GM12801 (cell line): ENCODE results near the gene AKIP1.

Source experiments
- TF ChIP-seq, protein P1 (sequence below): IDR thresholded peaks from one replicate; pipeline ENCODE4 v1.5.1; 2011; ENCODE audit warnings: control low read depth; ENCODE audit not compliant: insufficient read length; ENCODE audit errors: extremely low read depth

The AKIP1 gene

GRCh38 chr11:8871171-8871775, 39.7 kb upstream of the AKIP1 start:
- TF ChIP-seq, protein P1, sequence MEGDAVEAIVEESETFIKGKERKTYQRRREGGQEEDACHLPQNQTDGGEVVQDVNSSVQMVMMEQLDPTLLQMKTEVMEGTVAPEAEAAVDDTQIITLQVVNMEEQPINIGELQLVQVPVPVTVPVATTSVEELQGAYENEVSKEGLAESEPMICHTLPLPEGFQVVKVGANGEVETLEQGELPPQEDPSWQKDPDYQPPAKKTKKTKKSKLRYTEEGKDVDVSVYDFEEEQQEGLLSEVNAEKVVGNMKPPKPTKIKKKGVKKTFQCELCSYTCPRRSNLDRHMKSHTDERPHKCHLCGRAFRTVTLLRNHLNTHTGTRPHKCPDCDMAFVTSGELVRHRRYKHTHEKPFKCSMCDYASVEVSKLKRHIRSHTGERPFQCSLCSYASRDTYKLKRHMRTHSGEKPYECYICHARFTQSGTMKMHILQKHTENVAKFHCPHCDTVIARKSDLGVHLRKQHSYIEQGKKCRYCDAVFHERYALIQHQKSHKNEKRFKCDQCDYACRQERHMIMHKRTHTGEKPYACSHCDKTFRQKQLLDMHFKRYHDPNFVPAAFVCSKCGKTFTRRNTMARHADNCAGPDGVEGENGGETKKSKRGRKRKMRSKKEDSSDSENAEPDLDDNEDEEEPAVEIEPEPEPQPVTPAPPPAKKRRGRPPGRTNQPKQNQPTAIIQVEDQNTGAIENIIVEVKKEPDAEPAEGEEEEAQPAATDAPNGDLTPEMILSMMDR: no peak

- TF ChIP-seq, protein P1: no peak
Measured at GRCh38 chr11:8871962-8872361, 39.0 kb upstream of the AKIP1 start.

DNA sequence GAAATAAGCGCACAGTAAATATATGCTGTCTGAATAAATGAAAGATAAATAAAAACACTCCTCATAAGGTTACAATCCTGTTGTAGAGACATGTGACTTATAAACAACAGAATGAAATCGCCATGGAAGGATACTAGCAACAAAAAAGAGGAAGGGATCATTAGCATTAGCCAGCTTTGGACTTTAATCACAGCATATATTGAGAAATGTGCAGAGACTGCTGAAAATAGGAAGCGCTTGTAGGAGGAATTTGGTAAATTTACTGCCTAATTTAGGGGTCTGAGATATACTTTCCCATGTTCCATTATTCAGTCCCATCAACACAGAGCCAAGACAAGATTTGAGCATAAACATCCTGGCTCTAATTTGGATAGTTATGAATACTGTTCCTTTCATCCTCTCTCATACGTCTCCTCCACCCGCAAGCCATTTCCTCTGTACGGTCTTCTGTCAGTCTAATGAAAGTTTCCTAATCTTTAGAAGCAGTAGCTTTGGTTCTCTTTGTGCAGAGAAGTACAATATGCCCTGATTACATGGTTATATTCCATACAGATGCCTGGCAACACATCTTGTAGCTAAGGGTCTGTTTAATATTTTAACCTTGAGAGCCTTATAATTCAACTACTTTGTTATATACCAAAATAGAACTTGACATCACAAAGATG, 37.1 kb upstream of the AKIP1 start:
- TF ChIP-seq, protein P1: no peak

- TF ChIP-seq, protein P1: no peak
Measured at GRCh38 chr11:8878771-8879170, 32.2 kb upstream of the AKIP1 start.

- TF ChIP-seq, protein P1: no peak
Measured at GRCh38 chr11:8886322-8886721, 24.7 kb upstream of the AKIP1 start.

DNA sequence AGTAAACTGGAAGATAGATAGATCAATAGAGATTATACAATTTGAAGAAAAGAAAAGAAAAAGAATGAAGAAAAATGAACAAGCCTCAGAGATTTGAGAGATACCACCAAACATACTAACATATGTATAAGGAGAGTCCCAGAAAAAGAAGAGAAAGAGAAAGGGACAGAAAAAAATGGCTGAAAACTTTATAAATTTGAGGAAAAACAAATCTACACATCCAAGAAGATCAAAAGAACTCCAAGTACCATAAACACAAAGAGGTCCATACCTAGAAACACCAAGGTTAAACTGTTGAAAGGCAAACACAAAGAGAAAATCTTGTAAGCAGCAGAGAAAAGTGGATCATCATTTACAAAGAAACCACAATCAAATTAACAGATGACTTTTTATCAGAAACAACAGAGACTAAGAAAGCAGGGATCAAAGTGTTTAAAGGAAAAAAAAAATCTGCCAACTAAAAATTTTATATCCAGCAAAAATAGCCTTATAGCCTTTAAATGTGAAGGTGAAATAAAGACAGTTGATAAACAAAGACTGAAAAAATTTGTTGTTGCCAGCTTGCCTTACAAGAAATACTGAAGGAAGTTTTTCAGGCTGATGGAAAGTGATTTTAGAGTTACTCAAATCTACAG, 11.8 kb upstream of the AKIP1 start:
- TF ChIP-seq, protein P1: no peak

GRCh38 chr11:8905528-8906165, 5.3 kb upstream of the AKIP1 start:
- TF ChIP-seq, protein P1: no peak
